HepG2 (cell line): ENCODE results near the gene STUB1. TPM values are rescaled to one million over a fixed set of nuclear protein-coding genes. Genes with fewer than 3 reads are reported as not detected.

Source experiments
- HNF4A ChIP-seq: sonication (generic); formaldehyde crosslinking; IDR thresholded peaks from 2 replicates; pipeline ENCODE4 v1.4.0; 2020; ENCODE audit warnings: missing genetic modification reagents
- HOXA3 ChIP-seq: sonication (generic); formaldehyde crosslinking; IDR thresholded peaks from 2 replicates; pipeline ENCODE4 v1.5.0; 2020; ENCODE audit warnings: missing genetic modification reagents
- ZBTB38 ChIP-seq: sonication (generic); formaldehyde crosslinking; IDR thresholded peaks from 2 replicates; pipeline ENCODE4 v1.5.1; 2020; ENCODE audit warnings: mild to moderate bottlenecking, missing genetic modification reagents
- ZMYM2 ChIP-seq: sonication (generic); formaldehyde crosslinking; IDR thresholded peaks from 2 replicates; pipeline ENCODE4 v1.8.0; 2022; ENCODE audit warnings: mild to moderate bottlenecking, missing genetic modification reagents
- polyA plus RNA-seq, 8 experiments: library from polyadenylated mRNA; depleted of rRNA in 3 of 8; stranded (reverse) in 7 of 8; unstranded in 1 of 8; fragments of >200 nt; fragmentation: Illumina TruSeq in 4 of 8; extraction: Trizol in 4 of 8; gene quantifications; 2 replicates each; pipeline versions ENCODE4 v1.2.1 to v1.2.3, GENCODE V29; 2011 to 2016; ENCODE audit warnings: low read depth in 4 of 8, missing spikeins in 1 of 8, mixed read lengths in 1 of 8; ENCODE audit not compliant: insufficient read depth in 1 of 8
- total RNA-seq, 5 experiments: library from RNA; depleted of rRNA; stranded (reverse); fragments of >200 nt; fragmentation: Illumina TruSeq; extraction: Trizol; gene quantifications; 2 replicates each; pipeline ENCODE4 v1.2.3, GENCODE V29; 2016; ENCODE audit warnings: low read depth in 1 of 5
- TF ChIP-seq, protein P1 (sequence below), 2 experiments: fragments of 450-650 bp in 1 of 2; sonication (generic) in 1 of 2; formaldehyde crosslinking in 1 of 2; IDR thresholded peaks; 2 replicates each; pipeline versions ENCODE4 v1.6.1 to v1.8.0; 2016 to 2022; ENCODE audit warnings: antibody characterized with exemption in 1 of 2, mild to moderate bottlenecking in 1 of 2, missing genetic modification reagents in 1 of 2
- TF ChIP-seq, protein P2 (sequence below): sonication (generic); formaldehyde crosslinking; IDR thresholded peaks from 2 replicates; pipeline ENCODE4 v1.4.0; 2020; ENCODE audit warnings: missing genetic modification reagents
- TF ChIP-seq, protein P3 (sequence below): sonication (generic); IDR thresholded peaks from 2 replicates; pipeline ENCODE4 v1.6.1; 2016; ENCODE audit warnings: low read depth, borderline replicate concordance
- TF ChIP-seq, protein P4 (sequence below): sonication (generic); formaldehyde crosslinking; IDR thresholded peaks from 2 replicates; pipeline ENCODE4 v1.4.0; 2020; ENCODE audit warnings: missing genetic modification reagents
- TF ChIP-seq, protein P5 (sequence below): IDR thresholded peaks from 2 replicates; pipeline ENCODE4 v1.6.1; 2012; ENCODE audit warnings: low read depth, low read length, improper control_type of control experiment
- TF ChIP-seq, protein P6 (sequence below): IDR thresholded peaks from 2 replicates; pipeline ENCODE4 v1.6.1; 2016; ENCODE audit warnings: missing genetic modification reagents, missing compliant biosample characterization

STUB1 gene
- total and polyA plus RNA-seq, 2 of the 13 experiments (the other 11 are each of a cell fraction or from before 2014, with no cell fraction given): 52.9 to 78.2 TPM

DNA sequence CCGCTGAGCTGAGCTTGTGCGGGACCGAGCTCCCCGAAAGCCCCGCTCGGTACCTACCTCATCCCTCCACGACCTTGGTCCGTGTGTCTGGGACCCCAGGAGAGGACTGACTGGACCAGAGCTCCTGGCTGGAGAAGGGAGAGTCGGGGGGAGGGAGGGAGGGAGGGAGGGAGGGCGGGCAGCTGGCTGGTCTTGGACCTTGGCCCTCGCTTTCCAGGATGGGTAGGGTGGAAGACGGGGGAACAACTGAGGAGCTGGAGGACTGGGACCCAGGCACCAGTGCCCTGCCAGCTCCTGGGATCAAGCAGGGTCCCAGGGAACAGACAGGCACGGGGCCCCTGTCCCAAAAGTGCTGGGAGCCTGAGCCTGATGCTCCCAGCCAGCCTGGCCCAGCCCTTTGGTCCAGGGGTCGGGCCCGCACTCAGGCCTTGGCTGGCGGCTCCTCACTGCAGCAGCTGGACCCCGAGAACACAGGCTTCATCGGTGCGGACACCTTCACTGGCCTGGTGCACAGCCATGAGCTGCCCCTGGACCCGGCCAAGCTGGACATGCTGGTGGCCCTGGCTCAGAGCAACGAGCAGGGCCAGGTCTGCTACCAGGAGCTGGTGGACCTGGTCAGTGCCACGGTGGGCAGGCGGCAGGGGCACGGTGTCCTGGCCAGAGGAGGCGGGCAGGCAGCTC lies 4.2 kb upstream of the STUB1 start (continued):
- TF ChIP-seq, protein P1, sequence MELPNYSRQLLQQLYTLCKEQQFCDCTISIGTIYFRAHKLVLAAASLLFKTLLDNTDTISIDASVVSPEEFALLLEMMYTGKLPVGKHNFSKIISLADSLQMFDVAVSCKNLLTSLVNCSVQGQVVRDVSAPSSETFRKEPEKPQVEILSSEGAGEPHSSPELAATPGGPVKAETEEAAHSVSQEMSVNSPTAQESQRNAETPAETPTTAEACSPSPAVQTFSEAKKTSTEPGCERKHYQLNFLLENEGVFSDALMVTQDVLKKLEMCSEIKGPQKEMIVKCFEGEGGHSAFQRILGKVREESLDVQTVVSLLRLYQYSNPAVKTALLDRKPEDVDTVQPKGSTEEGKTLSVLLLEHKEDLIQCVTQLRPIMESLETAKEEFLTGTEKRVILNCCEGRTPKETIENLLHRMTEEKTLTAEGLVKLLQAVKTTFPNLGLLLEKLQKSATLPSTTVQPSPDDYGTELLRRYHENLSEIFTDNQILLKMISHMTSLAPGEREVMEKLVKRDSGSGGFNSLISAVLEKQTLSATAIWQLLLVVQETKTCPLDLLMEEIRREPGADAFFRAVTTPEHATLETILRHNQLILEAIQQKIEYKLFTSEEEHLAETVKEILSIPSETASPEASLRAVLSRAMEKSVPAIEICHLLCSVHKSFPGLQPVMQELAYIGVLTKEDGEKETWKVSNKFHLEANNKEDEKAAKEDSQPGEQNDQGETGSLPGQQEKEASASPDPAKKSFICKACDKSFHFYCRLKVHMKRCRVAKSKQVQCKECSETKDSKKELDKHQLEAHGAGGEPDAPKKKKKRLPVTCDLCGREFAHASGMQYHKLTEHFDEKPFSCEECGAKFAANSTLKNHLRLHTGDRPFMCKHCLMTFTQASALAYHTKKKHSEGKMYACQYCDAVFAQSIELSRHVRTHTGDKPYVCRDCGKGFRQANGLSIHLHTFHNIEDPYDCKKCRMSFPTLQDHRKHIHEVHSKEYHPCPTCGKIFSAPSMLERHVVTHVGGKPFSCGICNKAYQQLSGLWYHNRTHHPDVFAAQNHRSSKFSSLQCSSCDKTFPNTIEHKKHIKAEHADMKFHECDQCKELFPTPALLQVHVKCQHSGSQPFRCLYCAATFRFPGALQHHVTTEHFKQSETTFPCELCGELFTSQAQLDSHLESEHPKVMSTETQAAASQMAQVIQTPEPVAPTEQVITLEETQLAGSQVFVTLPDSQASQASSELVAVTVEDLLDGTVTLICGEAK (IDR thresholded peaks at IDR 0.05): no peak
- TF ChIP-seq, protein P1 (CRISPR knock-in tag; IDR thresholded peaks at IDR 0.05): no peak
- no peak for TF ChIP-seq HOXA3
- TF ChIP-seq HNF4A: peak; percentile 47
- TF ChIP-seq ZMYM2: 0 out of 2 replicates have a peak, but pooled peaks have one; percentile 27
- TF ChIP-seq, protein P2, sequence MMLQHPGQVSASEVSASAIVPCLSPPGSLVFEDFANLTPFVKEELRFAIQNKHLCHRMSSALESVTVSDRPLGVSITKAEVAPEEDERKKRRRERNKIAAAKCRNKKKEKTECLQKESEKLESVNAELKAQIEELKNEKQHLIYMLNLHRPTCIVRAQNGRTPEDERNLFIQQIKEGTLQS (CRISPR knock-in tag): 0 out of 2 replicates have a peak, but pooled peaks have one; percentile 10
- TF ChIP-seq, protein P3, sequence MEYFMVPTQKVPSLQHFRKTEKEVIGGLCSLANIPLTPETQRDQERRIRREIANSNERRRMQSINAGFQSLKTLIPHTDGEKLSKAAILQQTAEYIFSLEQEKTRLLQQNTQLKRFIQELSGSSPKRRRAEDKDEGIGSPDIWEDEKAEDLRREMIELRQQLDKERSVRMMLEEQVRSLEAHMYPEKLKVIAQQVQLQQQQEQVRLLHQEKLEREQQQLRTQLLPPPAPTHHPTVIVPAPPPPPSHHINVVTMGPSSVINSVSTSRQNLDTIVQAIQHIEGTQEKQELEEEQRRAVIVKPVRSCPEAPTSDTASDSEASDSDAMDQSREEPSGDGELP: peak; percentile 53; the same call in 1 of the 2 replicates
- TF ChIP-seq, protein P4, sequence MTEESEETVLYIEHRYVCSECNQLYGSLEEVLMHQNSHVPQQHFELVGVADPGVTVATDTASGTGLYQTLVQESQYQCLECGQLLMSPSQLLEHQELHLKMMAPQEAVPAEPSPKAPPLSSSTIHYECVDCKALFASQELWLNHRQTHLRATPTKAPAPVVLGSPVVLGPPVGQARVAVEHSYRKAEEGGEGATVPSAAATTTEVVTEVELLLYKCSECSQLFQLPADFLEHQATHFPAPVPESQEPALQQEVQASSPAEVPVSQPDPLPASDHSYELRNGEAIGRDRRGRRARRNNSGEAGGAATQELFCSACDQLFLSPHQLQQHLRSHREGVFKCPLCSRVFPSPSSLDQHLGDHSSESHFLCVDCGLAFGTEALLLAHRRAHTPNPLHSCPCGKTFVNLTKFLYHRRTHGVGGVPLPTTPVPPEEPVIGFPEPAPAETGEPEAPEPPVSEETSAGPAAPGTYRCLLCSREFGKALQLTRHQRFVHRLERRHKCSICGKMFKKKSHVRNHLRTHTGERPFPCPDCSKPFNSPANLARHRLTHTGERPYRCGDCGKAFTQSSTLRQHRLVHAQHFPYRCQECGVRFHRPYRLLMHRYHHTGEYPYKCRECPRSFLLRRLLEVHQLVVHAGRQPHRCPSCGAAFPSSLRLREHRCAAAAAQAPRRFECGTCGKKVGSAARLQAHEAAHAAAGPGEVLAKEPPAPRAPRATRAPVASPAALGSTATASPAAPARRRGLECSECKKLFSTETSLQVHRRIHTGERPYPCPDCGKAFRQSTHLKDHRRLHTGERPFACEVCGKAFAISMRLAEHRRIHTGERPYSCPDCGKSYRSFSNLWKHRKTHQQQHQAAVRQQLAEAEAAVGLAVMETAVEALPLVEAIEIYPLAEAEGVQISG: 0 out of 2 replicates have a peak, but pooled peaks have one; percentile 10
- TF ChIP-seq, protein P5, sequence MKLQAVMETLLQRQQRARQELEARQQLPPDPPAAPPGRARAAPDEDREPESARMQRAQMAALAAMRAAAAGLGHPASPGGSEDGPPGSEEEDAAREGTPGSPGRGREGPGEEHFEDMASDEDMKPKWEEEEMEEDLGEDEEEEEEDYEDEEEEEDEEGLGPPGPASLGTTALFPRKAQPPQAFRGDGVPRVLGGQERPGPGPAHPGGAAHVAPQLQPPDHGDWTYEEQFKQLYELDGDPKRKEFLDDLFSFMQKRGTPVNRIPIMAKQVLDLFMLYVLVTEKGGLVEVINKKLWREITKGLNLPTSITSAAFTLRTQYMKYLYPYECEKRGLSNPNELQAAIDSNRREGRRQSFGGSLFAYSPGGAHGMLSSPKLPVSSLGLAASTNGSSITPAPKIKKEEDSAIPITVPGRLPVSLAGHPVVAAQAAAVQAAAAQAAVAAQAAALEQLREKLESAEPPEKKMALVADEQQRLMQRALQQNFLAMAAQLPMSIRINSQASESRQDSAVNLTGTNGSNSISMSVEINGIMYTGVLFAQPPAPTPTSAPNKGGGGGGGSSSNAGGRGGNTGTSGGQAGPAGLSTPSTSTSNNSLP: no peak
- TF ChIP-seq ZBTB38 (CRISPR knock-in tag): peak; percentile 48
- TF ChIP-seq, protein P6, sequence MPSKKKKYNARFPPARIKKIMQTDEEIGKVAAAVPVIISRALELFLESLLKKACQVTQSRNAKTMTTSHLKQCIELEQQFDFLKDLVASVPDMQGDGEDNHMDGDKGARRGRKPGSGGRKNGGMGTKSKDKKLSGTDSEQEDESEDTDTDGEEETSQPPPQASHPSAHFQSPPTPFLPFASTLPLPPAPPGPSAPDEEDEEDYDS (CRISPR knock-in tag): no peak
